Motor neuron (in vitro differentiated cells): ENCODE data around the gene HRH3. TPM values are rescaled to one million over a fixed set of nuclear protein-coding genes. Genes with fewer than 3 reads are reported as not detected.
A peak's percentile ranks its signal among the peaks of the same experiment; 100 is the strongest.

ENCODE experiments used
- ATAC-seq, 8 experiments: fragments of 200-7000 bp; cut with Tn5 transposase; replicated peaks in 6 of 8; 2 replicates each; pipeline ENCODE4 v1.8.0; 2021; ENCODE audit warnings: mild to moderate bottlenecking in 8 of 8, moderate library complexity in 8 of 8
- H3K27ac ChIP-seq, 2 donors: fragments of 250-450 bp; sonication (Bioruptor Pico); 2 replicates each; pipeline ENCODE4 v1.9.0; 2021; ENCODE audit warnings: antibody characterized with exemption in 2 of 2, mild to moderate bottlenecking in 2 of 2, moderate library complexity in 1 of 2
- H3K4me1 ChIP-seq, 2 donors: fragments of 250-450 bp; sonication (Bioruptor Pico); replicated peaks in 1 of 2; 2 replicates each; pipeline ENCODE4 v1.6.1; 2021; ENCODE audit warnings: antibody characterized with exemption in 2 of 2, mild to moderate bottlenecking in 2 of 2, moderate library complexity in 1 of 2
- H3K4me3 ChIP-seq, 5 donors: fragments of 250-450 bp; sonication (Bioruptor Pico); 2 replicates each; pipeline ENCODE4 v1.9.0; 2021; ENCODE audit warnings: antibody characterized with exemption in 5 of 5, mild to moderate bottlenecking in 5 of 5, moderate library complexity in 4 of 5
- WGBS, 10 experiments: fragments of 450-650 bp; shearing (Covaris generic); methylation state at CpG; one replicate each; pipeline ENCODE4 v1.0.0; 2022; 5-methylcytosine and 5-hydroxymethylcytosine counted together
- in situ Hi-C, 9 experiments: fragments of 400-800 bp; cut with MboI; loops; one replicate each; pipeline ENCODE4 v1.15.0; 2021; ENCODE audit warnings: low sequenced_read_pairs in 9 of 9, low pct_unique_long_range_greater_than_20kb in 2 of 9; ENCODE audit not compliant: unreplicated experiment in 9 of 9
- total RNA-seq, 8 experiments: library from RNA; unstranded; fragments of 300-600 nt; gene quantifications; 2 replicates each; pipeline versions ENCODE4 v1.2.3 to v1.2.4, GENCODE V29; 2022

HRH3 gene
- total RNA-seq, 8 experiments from 2014 or later, result 0.13 to 5.1 (median 1.6) TPM

- 60 to 87% (median 85%) methylated on average over 1 to 7 of the region's 29 CpGs; no CpG with 5 or more reads in 6 of the 10 experiments for WGBS, 10 experiments
- H3K27ac ChIP-seq, result no peak overlapping the region
- ATAC-seq, result no peak
- in situ Hi-C loops, result no loop called here
- no peak overlapping the region for H3K4me3 ChIP-seq
- peaks cover 33% of the 10 kb centered on the region in 2 donors for H3K4me1 ChIP-seq
Measured at GRCh38 chr20:62215020-62215990, 4.8 kb downstream of the HRH3 start.

GRCh38 chr20:62214067-62214466, 6.0 kb downstream of the HRH3 start:
- 0 to 100% (median 64%) methylated on average over 1 to 6 of the region's 12 CpGs; no CpG with 5 or more reads in 6 of the 10 experiments for WGBS, 10 experiments
- in situ Hi-C loops, result no loop called here
- Histone ChIP-seq H3K4me1 (peaks cover 31 to 37% of the 10 kb centered on the region in 2 donors), H3K4me3 (no peak overlapping the region), H3K27ac (no peak overlapping the region)
- no peak for ATAC-seq

- peak in 5 of 8 experiments; percentile 86 to 93 (median 88) for ATAC-seq
- H3K27ac ChIP-seq, result peak overlapping the region; percentile 69 to 75
- in situ Hi-C loops, result no loop called here
Measured at GRCh38 chr20:62212299-62212698, 7.8 kb downstream of the HRH3 start.

GRCh38 chr20:62211769-62212288, 8.2 kb downstream of the HRH3 start:
- in situ Hi-C loops, result no loop called here
- Histone ChIP-seq H3K4me1 (peaks cover 28 to 45% of the 10 kb centered on the region in 2 donors), H3K27ac (peak overlapping the region; percentile 69 to 75), H3K4me3 (no peak overlapping the region)
- 17 to 83% (median 20%) methylated on average over 1 to 2 of the region's 9 CpGs; no CpG with 5 or more reads in 5 of the 10 experiments for WGBS, 10 experiments
- no peak for ATAC-seq

More at GRCh38 chr20:62212299-62212698, 7.8 kb downstream of the HRH3 start:
- H3K4me1 ChIP-seq, result peaks cover 25 to 41% of the 10 kb centered on the region in 2 donors
- WGBS, 10 experiments, result 0 to 30% (median 0%) methylated on average over 1 to 4 of the region's 10 CpGs; no CpG with 5 or more reads in 3 of the 10 experiments
- H3K4me3 ChIP-seq, result no peak overlapping the region

- no peak overlapping the region for H3K4me3 ChIP-seq
- in situ Hi-C loops, result no loop called here
- peak overlapping the region in 1 of 2 donors; percentile 75 for H3K27ac ChIP-seq
- 66 to 100% (median 91%) methylated on average over 1 to 4 of the region's 8 CpGs; no CpG with 5 or more reads in 6 of the 10 experiments for WGBS, 10 experiments
- H3K4me1 ChIP-seq, result peaks cover 28 to 45% of the 10 kb centered on the region in 2 donors
- ATAC-seq, result no peak
Measured at GRCh38 chr20:62211216-62211615, 8.9 kb downstream of the HRH3 start.

GRCh38 chr20:62210496-62210855, 9.6 kb downstream of the HRH3 start:
- WGBS, 10 experiments, result 72 to 96% (median 80%) methylated on average over 4 to 12 of the region's 21 CpGs; no CpG with 5 or more reads in 7 of the 10 experiments
- Histone ChIP-seq H3K4me1 (peaks cover 28 to 45% of the 10 kb centered on the region in 2 donors), H3K4me3 (no peak overlapping the region), H3K27ac (peak overlapping the region in 1 of 2 donors; percentile 40)
- no peak for ATAC-seq
- in situ Hi-C loops, result no loop called here

- in situ Hi-C loops, result no loop called here
- ATAC-seq, result no peak
- H3K27ac ChIP-seq, result no peak overlapping the region
- peaks cover 28 to 45% of the 10 kb centered on the region in 2 donors for H3K4me1 ChIP-seq
- no peak overlapping the region for H3K4me3 ChIP-seq
- WGBS, 10 experiments, result 20 to 100% (median 74%) methylated on average over 1 to 5 of the region's 17 CpGs; no CpG with 5 or more reads in 5 of the 10 experiments
Measured at GRCh38 chr20:62209850-62210495, 10.1 kb downstream of the HRH3 start.

- Histone ChIP-seq H3K27ac (no peak overlapping the region), H3K4me1 (peaks cover 28 to 45% of the 10 kb centered on the region in 2 donors), H3K4me3 (no peak overlapping the region)
- WGBS, 10 experiments, result 20 to 90% (median 68%) methylated on average over 2 to 10 of the region's 27 CpGs; no CpG with 5 or more reads in 3 of the 10 experiments
- in situ Hi-C loops, result no loop called here
- ATAC-seq, result peak in 3 of 8 experiments; percentile 25 to 74 (median 36)
Measured at GRCh38 chr20:62208795-62209755, 11.0 kb downstream of the HRH3 start.

GRCh38 chr20:62208061-62208794, 11.8 kb downstream of the HRH3 start:
- Histone ChIP-seq H3K4me3 (no peak overlapping the region), H3K4me1 (peaks cover 28 to 40% of the 10 kb centered on the region in 2 donors), H3K27ac (no peak overlapping the region)
- 60 to 84% methylated on average over 1 to 2 of the region's 19 CpGs; no CpG with 5 or more reads in 8 of the 10 experiments for WGBS, 10 experiments
- no peak for ATAC-seq
- in situ Hi-C loops, result no loop called here

GRCh38 chr20:62206388-62206775, 13.7 kb downstream of the HRH3 start:
- Histone ChIP-seq H3K4me1 (peaks cover 15 to 27% of the 10 kb centered on the region in 2 donors), H3K4me3 (no peak overlapping the region), H3K27ac (no peak overlapping the region)
- 67 to 87% (median 73%) methylated on average over 1 to 3 of the region's 17 CpGs; no CpG with 5 or more reads in 7 of the 10 experiments for WGBS, 10 experiments
- in situ Hi-C loops, result no loop called here
- ATAC-seq, result no peak

- H3K4me1 ChIP-seq, result peaks cover 15 to 23% of the 10 kb centered on the region in 2 donors
- no peak overlapping the region for H3K4me3 ChIP-seq
- in situ Hi-C loops, result no loop called here
- H3K27ac ChIP-seq, result no peak overlapping the region
- WGBS, 10 experiments, result 80 to 96% methylated on average over 2 to 4 of the region's 38 CpGs; no CpG with 5 or more reads in 8 of the 10 experiments
- no peak for ATAC-seq
Measured at GRCh38 chr20:62205618-62206387, 14.3 kb downstream of the HRH3 start.
